HG03159 (cell line): Measurements from ENCODE around the gene UNC13C.
"Not testable (repeated sequence)": the region's sequence is repeated elsewhere in the genome, so short reads cannot be mapped to it uniquely, and the experiment has no call there.

Source experiments
- ATAC-seq: cut with Tn5 transposase; IDR thresholded peaks from one replicate; pipeline ENCODE4 v1.9.1; 2021; ENCODE audit warnings: mild to moderate bottlenecking, moderate library complexity; ENCODE audit not compliant: unreplicated experiment

The UNC13C gene

DNA sequence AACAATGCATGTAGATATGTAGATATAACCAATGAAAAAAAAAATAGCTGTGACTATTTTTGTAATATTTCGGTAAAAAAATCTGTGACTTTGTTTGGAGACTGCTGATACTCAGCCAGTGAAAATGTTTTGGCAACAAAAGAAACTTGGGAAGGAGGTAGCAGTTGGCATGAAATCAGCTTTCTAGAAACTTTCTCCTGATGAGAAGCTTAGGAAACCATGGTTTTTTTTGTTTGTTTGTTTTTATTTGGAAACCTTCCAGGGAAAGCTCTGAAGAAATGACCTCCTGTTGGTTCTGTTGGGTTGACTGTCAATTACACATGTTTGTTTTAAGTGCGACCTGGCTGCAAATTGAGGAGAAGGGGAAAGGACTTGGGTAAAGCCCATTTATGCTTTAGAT is 445.9 kb downstream of the UNC13C start:
- no peak for ATAC-seq

GRCh38 chr15:54428596-54428995 is 450.4 kb downstream of the UNC13C start:
- ATAC-seq = no peak

GRCh38 chr15:54450288-54450687 is 472.0 kb downstream of the UNC13C start:
- not testable (repeated sequence) for ATAC-seq

- no peak for ATAC-seq
Measured at GRCh38 chr15:54456413-54456812, 478.2 kb downstream of the UNC13C start.

- no peak for ATAC-seq
Measured at GRCh38 chr15:54462511-54462913, 484.3 kb downstream of the UNC13C start.

- no peak for ATAC-seq
Measured at GRCh38 chr15:54481819-54482218, 503.6 kb downstream of the UNC13C start.

DNA sequence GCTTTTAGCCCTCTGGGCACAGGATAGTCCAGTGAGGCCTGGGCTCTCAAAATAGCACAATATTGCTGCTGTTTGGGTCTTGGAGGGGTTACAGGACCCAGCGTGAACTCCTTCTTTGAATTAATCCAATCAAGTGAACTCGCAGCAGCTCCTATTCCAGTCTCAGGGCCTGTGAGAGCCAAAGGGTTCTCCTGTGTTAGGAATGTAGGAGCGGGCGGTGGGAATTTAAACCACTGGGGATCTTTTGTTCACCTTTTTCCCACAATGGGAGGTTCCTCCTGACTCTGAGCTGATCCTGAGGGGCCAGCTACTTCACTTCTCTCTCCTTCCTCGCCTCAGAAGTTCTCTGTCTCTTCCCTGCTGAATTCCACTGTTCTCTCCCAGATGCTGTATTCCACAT is 504.0 kb downstream of the UNC13C start:
- ATAC-seq = no peak

GRCh38 chr15:54500330-54500729 is 522.1 kb downstream of the UNC13C start:
- no peak for ATAC-seq

DNA sequence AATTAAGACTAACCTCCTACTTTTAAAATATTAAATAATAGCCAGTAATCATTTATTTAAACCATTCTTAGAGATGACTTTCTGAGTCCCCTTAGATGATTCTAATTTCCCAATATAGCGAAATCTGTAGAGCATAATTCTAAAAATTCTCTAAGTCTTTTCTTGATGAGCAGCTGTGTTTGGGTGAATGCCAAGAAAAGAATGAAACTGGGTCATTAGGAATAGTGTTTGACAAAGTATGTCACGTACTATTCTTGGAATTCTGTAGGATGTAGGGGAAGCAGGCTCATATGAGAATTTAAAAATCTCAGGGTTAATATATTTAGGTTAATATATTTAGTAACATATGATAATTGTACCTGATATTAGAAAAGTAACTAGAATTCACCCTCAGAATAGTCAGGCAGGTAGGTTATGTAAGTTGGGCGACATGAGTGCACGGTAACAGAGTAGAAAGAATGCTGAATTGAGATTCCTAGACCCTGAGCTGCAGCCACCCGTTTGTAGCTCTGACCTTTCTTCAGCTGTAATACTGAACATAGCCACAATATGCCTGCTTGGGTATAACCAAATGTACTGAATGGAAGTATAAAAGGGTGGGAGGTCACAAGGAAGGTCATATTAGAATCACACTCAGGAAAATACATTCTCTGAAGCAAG is 524.3 kb downstream of the UNC13C start:
- no peak for ATAC-seq

DNA sequence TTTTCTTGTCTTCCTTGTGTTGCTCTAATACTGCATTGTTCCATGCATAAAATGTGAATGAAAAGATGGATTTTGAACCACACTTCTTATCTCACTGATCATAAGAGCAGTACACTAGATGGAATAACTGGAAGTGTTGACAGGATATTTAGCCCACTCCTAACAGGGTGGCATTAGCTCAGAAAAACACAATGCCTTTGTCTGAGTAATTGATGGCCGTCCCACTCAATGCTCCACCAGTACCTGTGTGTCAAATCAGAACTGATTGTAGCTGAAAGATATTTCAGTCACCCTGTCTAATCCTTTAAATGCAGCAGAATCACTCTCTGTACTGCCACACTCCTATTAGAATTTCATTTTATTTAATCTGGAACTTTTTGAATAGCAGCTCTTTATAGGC is 526.5 kb downstream of the UNC13C start:
- ATAC-seq = no peak

DNA sequence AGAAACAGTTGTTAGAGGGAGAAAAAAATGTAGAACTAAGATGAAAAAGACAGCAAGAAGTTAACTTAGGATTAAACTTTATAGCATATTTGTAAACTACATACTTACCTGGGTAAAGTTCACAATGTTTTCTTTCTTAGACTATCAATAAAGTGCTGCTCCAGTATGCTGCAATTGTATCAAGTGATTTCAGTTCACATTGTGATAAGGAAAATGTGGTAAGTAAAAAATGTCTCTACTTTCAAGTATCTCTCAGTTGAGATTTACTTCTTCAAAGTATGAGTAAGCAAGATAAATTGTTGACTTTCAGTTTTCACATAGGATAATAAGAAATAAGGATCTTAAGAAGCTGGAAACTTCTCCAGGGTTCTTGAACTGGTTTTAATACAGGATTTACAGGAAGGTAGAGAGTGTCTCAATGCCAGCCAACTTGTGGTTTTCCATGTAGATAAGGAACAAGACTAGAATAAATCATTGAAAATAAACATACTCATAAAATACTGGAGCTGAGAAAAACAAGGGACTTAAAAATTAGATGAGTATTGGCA is 528.8 kb downstream of the UNC13C start:
- ATAC-seq = no peak

DNA sequence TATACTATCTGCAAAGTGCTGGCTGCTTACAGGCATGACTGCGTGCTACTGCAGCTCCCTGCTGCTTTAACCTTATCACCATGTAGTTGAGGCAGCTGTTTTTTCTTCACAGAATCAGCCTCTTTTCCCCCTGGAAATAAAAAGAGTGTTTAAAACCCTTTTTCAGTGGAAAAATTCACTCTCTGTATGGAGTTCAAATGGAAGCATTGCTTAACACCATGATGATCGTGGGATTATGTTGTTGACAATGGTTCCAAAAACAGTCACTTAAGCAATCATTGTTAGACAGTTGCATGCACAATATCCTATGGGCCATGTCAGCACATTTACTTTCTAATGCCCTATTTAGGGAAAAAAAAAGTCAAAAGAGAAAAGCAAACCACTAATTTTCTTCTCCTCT is 536.4 kb downstream of the UNC13C start:
- no peak for ATAC-seq

GRCh38 chr15:54515664-54516582 is 537.7 kb downstream of the UNC13C start:
- ATAC-seq = no peak

- ATAC-seq = no peak
Measured at GRCh38 chr15:54517366-54517765, 539.1 kb downstream of the UNC13C start.

GRCh38 chr15:54518156-54518882 is 540.1 kb downstream of the UNC13C start:
- ATAC-seq = no peak

GRCh38 chr15:54519577-54519976 is 541.3 kb downstream of the UNC13C start:
- peak; percentile 80 for ATAC-seq

GRCh38 chr15:54520616-54521015 is 542.4 kb downstream of the UNC13C start:
- no peak for ATAC-seq

GRCh38 chr15:54521206-54521605 is 543.0 kb downstream of the UNC13C start:
- ATAC-seq = no peak

GRCh38 chr15:54528021-54528420 is 549.8 kb downstream of the UNC13C start:
- no peak for ATAC-seq

DNA sequence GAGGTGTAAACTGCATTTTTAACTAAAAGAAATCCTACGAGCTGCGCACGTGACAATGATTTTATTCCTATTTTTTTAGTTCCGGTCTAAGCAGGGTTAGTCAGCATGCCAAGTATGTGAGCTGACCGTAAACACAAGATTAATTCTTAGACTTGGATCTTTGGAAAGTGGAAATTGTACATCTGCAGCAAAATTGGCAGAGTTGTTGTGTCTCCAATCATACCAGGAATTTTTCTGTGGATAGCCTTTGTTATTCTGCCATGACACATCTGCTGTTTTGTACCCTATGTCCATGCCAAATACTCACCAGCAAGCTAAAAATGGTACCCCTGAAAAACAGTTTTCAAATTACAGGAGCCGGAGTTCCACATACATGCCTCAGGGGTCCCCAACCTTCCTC is 562.5 kb downstream of the UNC13C start:
- no peak for ATAC-seq

- no peak for ATAC-seq
Measured at GRCh38 chr15:54547491-54547890, 569.2 kb downstream of the UNC13C start.
